Measurements from ENCODE around the gene ELOVL1. TPM values are rescaled to one million over a fixed set of nuclear protein-coding genes. Genes with fewer than 3 reads are reported as not detected.

ELOVL1 gene
- total and polyA plus RNA-seq, 10 of the 15 experiments (the other 5 are each of a cell fraction or from before 2014, with no cell fraction given), result 58.5 to 139 (median 89.8) TPM

DNA sequence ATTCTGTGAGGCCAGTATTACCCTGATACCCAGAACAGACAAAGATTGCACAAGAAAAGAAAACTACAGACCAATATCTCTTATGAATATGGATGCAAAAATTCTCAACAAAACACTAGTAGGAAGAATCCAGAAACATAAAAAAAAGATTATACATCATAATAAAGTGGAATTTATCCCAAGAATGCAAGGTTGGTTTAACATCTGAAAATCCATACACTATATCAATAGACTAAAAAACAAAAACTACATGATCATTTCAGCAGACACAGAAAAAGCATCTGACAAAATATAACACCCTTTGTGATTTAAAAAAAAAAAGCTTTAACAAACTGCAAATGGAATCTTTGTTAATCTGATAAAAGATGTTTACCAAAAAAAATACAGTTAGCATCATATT is 42.4 kb downstream of the ELOVL1 start:
- RAD21 ChIA-PET (ENCODE audit: unreplicated experiment), result no interaction called here
- H3K27ac ChIP-seq (ENCODE audit: control insufficient read depth, insufficient read depth), result no peak overlapping the region
- no peaks in the 10 kb centered on the region; the same call in 1 of the 3 replicates for H3K9me3 ChIP-seq (replicated peaks; ENCODE audit: control insufficient read depth, insufficient read depth, low read length)
- in situ Hi-C loops (cut with MboI), result no loop called here
- CTCF ChIA-PET, result no interaction called here
- H4K20me1 ChIP-seq (ENCODE audit: control insufficient read depth, insufficient read depth), result no peaks in the 10 kb centered on the region
- no TSS peak for BruUV-seq (replicated peaks)
- POLR2A ChIA-PET, result interaction anchor here (0.6 kb wide), 1 partner anchor 315 kb away, joined by 3 read pairs; no protein-coding TSS in a partner anchor
- H3K27me3 ChIP-seq (replicated peaks in 1 of 2; ENCODE audit: control insufficient read depth in 2 of 2, insufficient read depth in 2 of 2, low read length in 1 of 2), result no peaks in the 10 kb centered on the region
- DNase-seq (ENCODE audit: low read depth, low spot score) (no peak), FAIRE-seq (no peak), ATAC-seq (no peak)
- no peak overlapping the region for H3K4me3 ChIP-seq
- no peaks in the 10 kb centered on the region for H3K79me2 ChIP-seq (ENCODE audit: control insufficient read depth, insufficient read depth, low read length)
- intact Hi-C loops (cut with micrococcal nuclease; ENCODE audit: unreplicated experiment), result no loop called here
- SMC1A ChIA-PET (ENCODE audit: uncharacterized antibody, unreplicated experiment), result no interaction called here
- H3K9ac ChIP-seq (ENCODE audit: control insufficient read depth, insufficient read depth, low read length), result no peak overlapping the region
- H2AFZ ChIP-seq (ENCODE audit: control insufficient read depth, low read depth, low read length), result no peak overlapping the region
- TF ChIP-seq TCF3 (IDR thresholded peaks at IDR 0.05; ENCODE audit: borderline replicate concordance, insufficient read depth, low read depth, low read length), result no peak
- TF ChIP-seq ZNF207 (IDR thresholded peaks at IDR 0.05; ENCODE audit: borderline replicate concordance), result no peak
- TF ChIP-seq IKZF1 (conservative IDR thresholded peaks at IDR 0.05), result no peak
- no peak for TF ChIP-seq CEBPB (IDR thresholded peaks at IDR 0.05; ENCODE audit: borderline replicate concordance in 1 of 2, low read depth in 2 of 2, low read length in 2 of 2)
- TF ChIP-seq POLR2AphosphoS5 (IDR thresholded peaks at IDR 0.05; ENCODE audit: low read length), result no peak
- no peak overlapping the region for H3K4me2 ChIP-seq (ENCODE audit: control insufficient read depth, insufficient read depth)
- no peaks in the 10 kb centered on the region for H3K36me3 ChIP-seq (ENCODE audit: control insufficient read depth in 2 of 2, insufficient read depth in 2 of 2, low read length in 1 of 2)
- no peaks in the 10 kb centered on the region for H3K4me1 ChIP-seq (ENCODE audit: control insufficient read depth, insufficient read depth, low read length)

DNA sequence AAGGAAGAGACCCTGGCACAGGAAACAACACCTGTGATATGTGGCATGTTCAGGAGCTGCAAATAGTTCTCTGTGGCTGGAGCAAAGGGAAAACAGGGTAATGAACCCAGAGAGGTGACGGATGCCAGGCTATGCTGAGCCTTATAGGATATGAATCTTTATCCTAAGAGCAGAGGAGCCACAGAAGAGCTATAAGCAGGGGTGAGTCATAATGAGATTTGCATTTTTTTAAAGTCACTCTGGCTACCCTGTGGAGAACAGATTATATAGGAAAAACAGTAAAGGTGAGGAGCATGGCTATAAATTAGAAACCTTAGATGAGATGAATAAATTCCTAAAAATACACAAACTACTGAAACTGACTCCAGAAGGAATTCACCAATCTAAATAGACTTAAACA is 43.0 kb downstream of the ELOVL1 start:
- no peaks in the 10 kb centered on the region; the same call in 1 of the 3 replicates for H3K9me3 ChIP-seq (replicated peaks; ENCODE audit: control insufficient read depth, insufficient read depth, low read length)
- FAIRE-seq (no peak), ATAC-seq (no peak), DNase-seq (ENCODE audit: low read depth, low spot score) (no peak)
- TF ChIP-seq CREB1 (IDR thresholded peaks at IDR 0.05; ENCODE audit: low read depth) (no peak), ZBED1 (IDR thresholded peaks at IDR 0.05; ENCODE audit: borderline replicate concordance) (no peak), JUND (IDR thresholded peaks at IDR 0.05; ENCODE audit: low read depth, low read length) (no peak), STAT3 (IDR thresholded peaks at IDR 0.05; ENCODE audit: low read depth, low read length) (no peak), NR2F1 (conservative IDR thresholded peaks at IDR 0.05) (no peak), BRCA1 (IDR thresholded peaks at IDR 0.05; ENCODE audit: low read depth, low read length) (no peak), CEBPB (IDR thresholded peaks at IDR 0.05; ENCODE audit: borderline replicate concordance in 1 of 2, low read depth in 2 of 2, low read length in 2 of 2) (no peak), SIN3A (IDR thresholded peaks at IDR 0.05; ENCODE audit: low read depth, low read length) (no peak), ATF3 (IDR thresholded peaks at IDR 0.05; ENCODE audit: borderline replicate concordance, extremely low read depth, low read depth, low read length) (no peak), ZSCAN29 (IDR thresholded peaks at IDR 0.05) (no peak)
- H3K4me3 ChIP-seq, result no peak overlapping the region
- CTCF ChIA-PET, result no interaction called here
- H4K20me1 ChIP-seq (ENCODE audit: control insufficient read depth, insufficient read depth), result no peaks in the 10 kb centered on the region
- POLR2A ChIA-PET, result no interaction called here
- no peaks in the 10 kb centered on the region for H3K79me2 ChIP-seq (ENCODE audit: control insufficient read depth, insufficient read depth, low read length)
- RAD21 ChIA-PET (ENCODE audit: unreplicated experiment), result no interaction called here
- H3K4me1 ChIP-seq (ENCODE audit: control insufficient read depth, insufficient read depth, low read length), result no peaks in the 10 kb centered on the region
- H2AFZ ChIP-seq (ENCODE audit: control insufficient read depth, low read depth, low read length), result no peak overlapping the region
- in situ Hi-C loops (cut with MboI), result no loop called here
- intact Hi-C loops (cut with micrococcal nuclease; ENCODE audit: unreplicated experiment), result no loop called here
- H3K27ac ChIP-seq (ENCODE audit: control insufficient read depth, insufficient read depth), result no peak overlapping the region
- no peaks in the 10 kb centered on the region for H3K27me3 ChIP-seq (replicated peaks in 1 of 2; ENCODE audit: control insufficient read depth in 2 of 2, insufficient read depth in 2 of 2, low read length in 1 of 2)
- SMC1A ChIA-PET (ENCODE audit: uncharacterized antibody, unreplicated experiment), result interaction anchor here (1.7 kb wide), 1 partner anchor 27 kb away, joined by 3 read pairs; no protein-coding TSS in a partner anchor
- no peaks in the 10 kb centered on the region for H3K36me3 ChIP-seq (ENCODE audit: control insufficient read depth in 2 of 2, insufficient read depth in 2 of 2, low read length in 1 of 2)
- no peak overlapping the region for H3K9ac ChIP-seq (ENCODE audit: control insufficient read depth, insufficient read depth, low read length)
- BruUV-seq (replicated peaks), result no TSS peak
- H3K4me2 ChIP-seq (ENCODE audit: control insufficient read depth, insufficient read depth), result no peak overlapping the region
- WGBS (ENCODE audit: insufficient coverage, insufficient replicate concordance, low lambda C conversion rate, missing lambda C conversion rate), result 33% methylated on average over 1 of the region's 1 CpG
